Stimulated activated CD8-positive, alpha-beta memory T cell treated with anti-CD3 and anti-CD28 coated beads, Interleukin-7, amount 100 ng/mL, for 1 hour (primary cell): ENCODE results near the gene FZD2.

Source experiments
- DNase-seq, 2 donors: peaks; one replicate each; pipeline ENCODE4 v3.0.0-alpha.2; 2020; ENCODE audit warnings: low read depth in 2 of 2

The FZD2 gene

GRCh38 chr17:44607836-44608690 lies 50.8 kb downstream of the FZD2 start:
- DNase-seq = no peak

DNA sequence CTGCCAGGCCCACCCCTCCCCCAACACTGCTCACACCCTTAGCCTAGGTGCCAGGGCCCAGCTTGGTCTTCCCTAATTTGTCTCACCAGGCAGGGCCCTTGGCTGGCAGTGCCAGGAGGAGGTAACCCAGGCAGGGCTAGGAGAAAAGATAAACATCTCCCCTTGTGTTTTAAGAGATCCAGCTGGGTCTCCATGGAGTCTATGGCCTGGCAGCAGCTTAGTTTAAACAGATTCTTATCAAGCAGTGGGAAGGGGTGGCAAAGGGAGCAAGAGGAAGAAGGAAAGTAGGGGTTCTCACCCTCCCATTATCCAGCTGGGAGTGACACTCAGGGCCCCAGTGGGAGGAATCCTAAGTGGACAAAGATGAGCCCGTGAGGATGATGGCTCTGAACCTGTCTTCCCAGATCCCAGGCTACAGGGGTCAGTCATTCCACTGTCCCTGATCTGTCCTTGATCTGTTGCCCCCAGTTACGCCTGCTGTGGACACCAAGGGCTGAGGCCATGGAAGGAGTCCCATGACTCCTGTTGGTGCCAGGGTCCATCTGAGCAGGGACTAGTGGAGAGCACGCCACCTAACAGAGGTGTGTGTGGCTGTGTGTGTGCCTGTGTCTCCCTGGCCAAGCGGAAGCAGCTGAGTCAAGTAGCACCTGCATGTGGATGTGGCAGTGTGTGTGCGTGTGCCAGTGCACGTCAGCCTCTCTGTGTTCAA lies 51.6 kb downstream of the FZD2 start:
- no peak for DNase-seq

GRCh38 chr17:44610331-44610730 lies 53.0 kb downstream of the FZD2 start:
- no peak for DNase-seq
